Liver (tissue), 9 donors: ENCODE data around the gene FAM184A. TPM values are rescaled to one million over a fixed set of nuclear protein-coding genes. Genes with fewer than 3 reads are reported as not detected.
"Not testable (repeated sequence)": the region's sequence is repeated elsewhere in the genome, so short reads cannot be mapped to it uniquely, and the experiment has no call there.

Experiments
- DNase-seq: peaks from one replicate; pipeline ENCODE4 v3.0.0-alpha.2; 2017; ENCODE audit warnings: low spot score
- H3K27ac ChIP-seq, 2 donors: one replicate each; pipeline ENCODE4 v1.7.0; 2013; ENCODE audit warnings: inconsistent platforms in 2 of 2, low read length in 2 of 2, control low read depth in 1 of 2, low read depth in 1 of 2, mild to moderate bottlenecking in 1 of 2
- H3K27me3 ChIP-seq, 4 donors: one replicate each; pipeline versions ENCODE4 v1.6.1 to v1.7.0; 2013; ENCODE audit warnings: low read length in 3 of 4, inconsistent platforms in 1 of 4, mild to moderate bottlenecking in 1 of 4, moderate library complexity in 1 of 4; ENCODE audit not compliant: control insufficient read depth in 4 of 4, insufficient read depth in 4 of 4
- H3K36me3 ChIP-seq, 4 donors: one replicate each; pipeline versions ENCODE4 v1.6.1 to v1.7.0; 2013; ENCODE audit warnings: low read length in 3 of 4, mild to moderate bottlenecking in 3 of 4, low read depth in 1 of 4, moderate library complexity in 1 of 4; ENCODE audit not compliant: control insufficient read depth in 4 of 4, insufficient read depth in 3 of 4
- H3K4me1 ChIP-seq, 4 donors: one replicate each; pipeline versions ENCODE4 v1.6.1 to v1.7.0; 2013; ENCODE audit warnings: low read length in 3 of 4, mild to moderate bottlenecking in 3 of 4, moderate library complexity in 1 of 4; ENCODE audit not compliant: control insufficient read depth in 4 of 4, insufficient read depth in 4 of 4
- H3K4me3 ChIP-seq, 3 donors: one replicate each; pipeline versions ENCODE4 v1.6.1 to v1.7.0; 2013; ENCODE audit warnings: low read length in 3 of 3, control low read depth in 1 of 3, low read depth in 1 of 3, mild to moderate bottlenecking in 1 of 3
- H3K9ac ChIP-seq, 2 donors: one replicate each; pipeline ENCODE4 v1.7.0; 2013; ENCODE audit warnings: low read length in 2 of 2, mild to moderate bottlenecking in 2 of 2, moderate library complexity in 2 of 2, control low read depth in 1 of 2, low read depth in 1 of 2
- H3K9me3 ChIP-seq, 4 donors: one replicate each; pipeline versions ENCODE4 v1.6.1 to v1.7.0; 2013; ENCODE audit warnings: low read length in 3 of 4; ENCODE audit not compliant: control insufficient read depth in 4 of 4
- EGR1 ChIP-seq, 2 donors: IDR thresholded peaks; 2 replicates each; pipeline ENCODE4 v1.6.1; 2016 to 2018; ENCODE audit warnings: antibody characterized with exemption in 2 of 2, low read depth in 2 of 2
- FOXA1 ChIP-seq: IDR thresholded peaks from 2 replicates; pipeline ENCODE4 v1.6.1; 2016; ENCODE audit warnings: antibody characterized with exemption
- FOXA2 ChIP-seq: IDR thresholded peaks from 2 replicates; pipeline ENCODE4 v1.6.1; 2016; ENCODE audit warnings: antibody characterized with exemption
- HNF4A ChIP-seq, 2 donors: conservative IDR thresholded peaks; 2 replicates each; pipeline ENCODE4 v1.6.1; 2016; ENCODE audit warnings: antibody characterized with exemption in 2 of 2, mild to moderate bottlenecking in 2 of 2
- JUND ChIP-seq, 2 donors: IDR thresholded peaks; 2 replicates each; pipeline ENCODE4 v1.6.1; 2016; ENCODE audit warnings: antibody characterized with exemption in 2 of 2
- NR2F2 ChIP-seq: IDR thresholded peaks from 2 replicates; pipeline ENCODE4 v1.6.1; 2016; ENCODE audit warnings: antibody characterized with exemption
- RAD21 ChIP-seq, 2 donors: IDR thresholded peaks; 2 replicates each; pipeline ENCODE4 v1.6.1; 2016; ENCODE audit warnings: antibody characterized with exemption in 2 of 2, mild to moderate bottlenecking in 2 of 2
- RXRA ChIP-seq, 2 donors: IDR thresholded peaks; 2 replicates each; pipeline ENCODE4 v1.6.1; 2017 to 2018; ENCODE audit warnings: antibody characterized with exemption in 2 of 2, mild to moderate bottlenecking in 1 of 2
- SP1 ChIP-seq: IDR thresholded peaks from 2 replicates; pipeline ENCODE4 v1.6.1; 2018; ENCODE audit warnings: antibody characterized with exemption, mild to moderate bottlenecking
- TAF1 ChIP-seq: conservative IDR thresholded peaks from 2 replicates; pipeline ENCODE4 v1.6.1; 2016; ENCODE audit warnings: antibody characterized with exemption, mild to moderate bottlenecking
- WGBS: extraction: QIAGEN DNeasy Blood & Tissue Kit; methylation state at CpG from one replicate; pipeline ENCODE4 v1.1.7; 2013; 5-methylcytosine and 5-hydroxymethylcytosine counted together
- polyA plus RNA-seq, 2 donors: library from polyadenylated mRNA; stranded (reverse) in 1 of 2; unstranded in 1 of 2; fragments of 200-250 nt in 1 of 2; fragments of >200 nt in 1 of 2; fragmentation: Nextera tagmentation in 1 of 2; extraction: Ambion mirVana in 1 of 2; gene quantifications; one replicate each; pipeline versions ENCODE4 v1.2.1 to v1.2.3, GENCODE V29; 2013 to 2015
- total RNA-seq, 2 donors: library from RNA; depleted of rRNA; stranded (reverse); fragments of >200 nt; gene quantifications; one replicate each; pipeline ENCODE4 v1.2.3, GENCODE V29; 2014
- TF ChIP-seq, protein P1 (sequence below): IDR thresholded peaks from 2 replicates; pipeline ENCODE4 v1.6.1; 2016; ENCODE audit warnings: antibody characterized with exemption
- TF ChIP-seq, protein P2 (sequence below): IDR thresholded peaks from 2 replicates; pipeline ENCODE4 v1.6.1; 2016; ENCODE audit warnings: antibody characterized with exemption, mild to moderate bottlenecking
- TF ChIP-seq, protein P3 (sequence below): IDR thresholded peaks from 2 replicates; pipeline ENCODE4 v1.6.1; 2016; ENCODE audit warnings: antibody characterized with exemption
- TF ChIP-seq, protein P4 (sequence below): fragments of 150-350 bp; IDR thresholded peaks from 2 replicates; pipeline ENCODE4 v1.5.1; 2017; ENCODE audit warnings: improper control_type of control experiment, low read depth, low read length; ENCODE audit not compliant: missing input control
- TF ChIP-seq, protein P5 (sequence below): IDR thresholded peaks from 2 replicates; pipeline ENCODE4 v1.6.1; 2016; ENCODE audit warnings: antibody characterized with exemption
- donor health status: healthy.
- donor health status: healthy.
- donor health status: healthy.
- donor health status: healthy.
- donor health status: healthy.

The FAM184A gene
- total and polyA plus RNA-seq, 4 donors = 1.0 to 7.4 (median 4.0) TPM

DNA sequence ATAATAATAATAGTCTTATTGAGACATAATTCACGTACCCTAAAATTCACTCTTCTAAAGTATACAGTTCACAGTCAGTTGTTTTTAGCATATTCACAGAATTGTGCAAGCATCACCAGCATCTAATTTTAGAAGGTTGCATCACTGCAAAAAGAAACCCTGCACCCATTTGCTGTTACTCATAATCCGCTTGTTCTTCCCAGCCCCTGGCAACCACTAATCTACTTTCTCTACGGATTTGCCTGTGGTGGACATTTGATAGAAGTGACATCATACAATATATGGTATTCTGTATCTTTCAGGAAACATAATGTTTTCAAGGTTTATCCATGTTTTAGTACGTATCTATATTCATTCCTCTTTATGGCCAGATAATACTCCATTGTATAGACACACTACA lies 41.5 kb upstream of the FAM184A start:
- Histone ChIP-seq H3K36me3 (no peaks in the 10 kb centered on the region), H3K9ac (no peak overlapping the region), H3K9me3 (no peaks in the 10 kb centered on the region), H3K4me1 (no peaks in the 10 kb centered on the region), H3K27ac (no peak overlapping the region), H3K27me3 (no peaks in the 10 kb centered on the region), H3K4me3 (no peak overlapping the region)
- TF ChIP-seq, protein P1, sequence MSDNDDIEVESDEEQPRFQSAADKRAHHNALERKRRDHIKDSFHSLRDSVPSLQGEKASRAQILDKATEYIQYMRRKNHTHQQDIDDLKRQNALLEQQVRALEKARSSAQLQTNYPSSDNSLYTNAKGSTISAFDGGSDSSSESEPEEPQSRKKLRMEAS = no peak
- TF ChIP-seq JUND (IDR thresholded peaks at IDR 0.05) (no peak), TAF1 (no peak), SP1 (no peak), FOXA1 (no peak), RAD21 (IDR thresholded peaks at IDR 0.05) (no peak), RXRA (IDR thresholded peaks at IDR 0.05) (no peak), HNF4A (conservative IDR thresholded peaks at IDR 0.05) (no peak), NR2F2 (no peak), EGR1 (IDR thresholded peaks at IDR 0.05; ENCODE audit: low read depth in 2 of 2) (no peak)
- TF ChIP-seq, protein P2, sequence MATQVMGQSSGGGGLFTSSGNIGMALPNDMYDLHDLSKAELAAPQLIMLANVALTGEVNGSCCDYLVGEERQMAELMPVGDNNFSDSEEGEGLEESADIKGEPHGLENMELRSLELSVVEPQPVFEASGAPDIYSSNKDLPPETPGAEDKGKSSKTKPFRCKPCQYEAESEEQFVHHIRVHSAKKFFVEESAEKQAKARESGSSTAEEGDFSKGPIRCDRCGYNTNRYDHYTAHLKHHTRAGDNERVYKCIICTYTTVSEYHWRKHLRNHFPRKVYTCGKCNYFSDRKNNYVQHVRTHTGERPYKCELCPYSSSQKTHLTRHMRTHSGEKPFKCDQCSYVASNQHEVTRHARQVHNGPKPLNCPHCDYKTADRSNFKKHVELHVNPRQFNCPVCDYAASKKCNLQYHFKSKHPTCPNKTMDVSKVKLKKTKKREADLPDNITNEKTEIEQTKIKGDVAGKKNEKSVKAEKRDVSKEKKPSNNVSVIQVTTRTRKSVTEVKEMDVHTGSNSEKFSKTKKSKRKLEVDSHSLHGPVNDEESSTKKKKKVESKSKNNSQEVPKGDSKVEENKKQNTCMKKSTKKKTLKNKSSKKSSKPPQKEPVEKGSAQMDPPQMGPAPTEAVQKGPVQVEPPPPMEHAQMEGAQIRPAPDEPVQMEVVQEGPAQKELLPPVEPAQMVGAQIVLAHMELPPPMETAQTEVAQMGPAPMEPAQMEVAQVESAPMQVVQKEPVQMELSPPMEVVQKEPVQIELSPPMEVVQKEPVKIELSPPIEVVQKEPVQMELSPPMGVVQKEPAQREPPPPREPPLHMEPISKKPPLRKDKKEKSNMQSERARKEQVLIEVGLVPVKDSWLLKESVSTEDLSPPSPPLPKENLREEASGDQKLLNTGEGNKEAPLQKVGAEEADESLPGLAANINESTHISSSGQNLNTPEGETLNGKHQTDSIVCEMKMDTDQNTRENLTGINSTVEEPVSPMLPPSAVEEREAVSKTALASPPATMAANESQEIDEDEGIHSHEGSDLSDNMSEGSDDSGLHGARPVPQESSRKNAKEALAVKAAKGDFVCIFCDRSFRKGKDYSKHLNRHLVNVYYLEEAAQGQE = no peak
- TF ChIP-seq, protein P3, sequence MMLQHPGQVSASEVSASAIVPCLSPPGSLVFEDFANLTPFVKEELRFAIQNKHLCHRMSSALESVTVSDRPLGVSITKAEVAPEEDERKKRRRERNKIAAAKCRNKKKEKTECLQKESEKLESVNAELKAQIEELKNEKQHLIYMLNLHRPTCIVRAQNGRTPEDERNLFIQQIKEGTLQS = no peak
- TF ChIP-seq, protein P4, sequence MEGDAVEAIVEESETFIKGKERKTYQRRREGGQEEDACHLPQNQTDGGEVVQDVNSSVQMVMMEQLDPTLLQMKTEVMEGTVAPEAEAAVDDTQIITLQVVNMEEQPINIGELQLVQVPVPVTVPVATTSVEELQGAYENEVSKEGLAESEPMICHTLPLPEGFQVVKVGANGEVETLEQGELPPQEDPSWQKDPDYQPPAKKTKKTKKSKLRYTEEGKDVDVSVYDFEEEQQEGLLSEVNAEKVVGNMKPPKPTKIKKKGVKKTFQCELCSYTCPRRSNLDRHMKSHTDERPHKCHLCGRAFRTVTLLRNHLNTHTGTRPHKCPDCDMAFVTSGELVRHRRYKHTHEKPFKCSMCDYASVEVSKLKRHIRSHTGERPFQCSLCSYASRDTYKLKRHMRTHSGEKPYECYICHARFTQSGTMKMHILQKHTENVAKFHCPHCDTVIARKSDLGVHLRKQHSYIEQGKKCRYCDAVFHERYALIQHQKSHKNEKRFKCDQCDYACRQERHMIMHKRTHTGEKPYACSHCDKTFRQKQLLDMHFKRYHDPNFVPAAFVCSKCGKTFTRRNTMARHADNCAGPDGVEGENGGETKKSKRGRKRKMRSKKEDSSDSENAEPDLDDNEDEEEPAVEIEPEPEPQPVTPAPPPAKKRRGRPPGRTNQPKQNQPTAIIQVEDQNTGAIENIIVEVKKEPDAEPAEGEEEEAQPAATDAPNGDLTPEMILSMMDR = no peak
- no peak for DNase-seq
- 77% methylated on average over 4 of the region's 4 CpGs for WGBS

DNA sequence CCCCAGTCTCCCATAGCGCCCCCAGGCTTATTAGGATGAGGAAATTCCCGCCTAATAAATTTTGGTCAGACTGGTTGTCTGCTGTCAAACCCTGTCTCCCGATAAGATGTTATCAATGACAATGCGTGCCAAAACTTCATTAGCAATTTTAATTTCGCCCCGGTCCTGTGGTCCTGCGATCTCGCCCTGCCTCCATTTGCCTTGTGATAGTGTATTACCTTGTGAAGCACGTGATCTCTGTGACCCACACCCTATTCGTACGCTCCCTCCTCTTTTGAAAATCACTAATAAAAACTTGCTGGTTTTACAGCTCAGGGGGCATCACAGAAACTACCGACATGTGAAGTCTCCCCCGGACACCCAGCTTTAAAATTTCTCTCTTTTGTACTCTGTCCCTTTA lies 40.6 kb upstream of the FAM184A start:
- H3K9ac ChIP-seq, DNase-seq, H3K27ac ChIP-seq, H3K36me3 ChIP-seq, H3K9me3 ChIP-seq, H3K4me1 ChIP-seq, H3K27me3 ChIP-seq, H3K4me3 ChIP-seq: not testable (repeated sequence)
- WGBS = 73% methylated on average over 13 of the region's 13 CpGs

DNA sequence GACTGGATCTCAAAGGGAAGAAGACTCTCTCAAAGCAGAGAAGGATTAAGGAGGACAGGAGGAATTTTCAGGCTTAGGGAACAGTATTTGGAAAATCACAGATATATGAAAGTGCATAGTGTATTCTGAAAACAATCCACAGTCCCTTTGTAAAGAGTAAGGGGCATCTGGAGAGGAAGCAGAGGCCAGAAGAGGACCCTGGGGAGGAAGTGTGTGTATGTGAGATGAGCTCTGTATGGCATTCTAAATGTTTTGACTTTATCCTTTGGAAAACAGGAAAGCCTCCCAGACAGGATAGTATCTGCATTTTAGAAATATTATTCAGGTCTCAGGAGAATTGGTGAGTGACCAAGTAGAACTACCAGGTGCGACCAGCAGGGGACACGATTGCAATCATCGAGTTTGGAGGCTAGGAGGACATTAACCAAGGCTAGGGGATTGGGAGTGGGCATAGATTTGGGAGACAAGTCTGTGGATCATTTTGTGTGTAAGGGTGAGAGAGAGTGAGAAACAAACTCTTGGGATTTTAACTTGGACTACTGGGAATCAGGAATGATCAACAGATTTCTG lies 38.3 kb upstream of the FAM184A start:
- 79% methylated on average over 3 of the region's 3 CpGs for WGBS
- no peaks in the 10 kb centered on the region for H3K9me3 ChIP-seq
- H3K27me3 ChIP-seq = no peaks in the 10 kb centered on the region
- no peak for DNase-seq
- no peak overlapping the region for H3K9ac ChIP-seq
- no peak overlapping the region for H3K4me3 ChIP-seq
- no peaks in the 10 kb centered on the region for H3K4me1 ChIP-seq
- TF ChIP-seq TAF1 (no peak), RAD21 (IDR thresholded peaks at IDR 0.05) (no peak), HNF4A (conservative IDR thresholded peaks at IDR 0.05) (no peak), FOXA2 (no peak), EGR1 (IDR thresholded peaks at IDR 0.05; ENCODE audit: low read depth in 2 of 2) (no peak), NR2F2 (no peak), JUND (IDR thresholded peaks at IDR 0.05) (no peak), SP1 (no peak)
- TF ChIP-seq, protein P5, sequence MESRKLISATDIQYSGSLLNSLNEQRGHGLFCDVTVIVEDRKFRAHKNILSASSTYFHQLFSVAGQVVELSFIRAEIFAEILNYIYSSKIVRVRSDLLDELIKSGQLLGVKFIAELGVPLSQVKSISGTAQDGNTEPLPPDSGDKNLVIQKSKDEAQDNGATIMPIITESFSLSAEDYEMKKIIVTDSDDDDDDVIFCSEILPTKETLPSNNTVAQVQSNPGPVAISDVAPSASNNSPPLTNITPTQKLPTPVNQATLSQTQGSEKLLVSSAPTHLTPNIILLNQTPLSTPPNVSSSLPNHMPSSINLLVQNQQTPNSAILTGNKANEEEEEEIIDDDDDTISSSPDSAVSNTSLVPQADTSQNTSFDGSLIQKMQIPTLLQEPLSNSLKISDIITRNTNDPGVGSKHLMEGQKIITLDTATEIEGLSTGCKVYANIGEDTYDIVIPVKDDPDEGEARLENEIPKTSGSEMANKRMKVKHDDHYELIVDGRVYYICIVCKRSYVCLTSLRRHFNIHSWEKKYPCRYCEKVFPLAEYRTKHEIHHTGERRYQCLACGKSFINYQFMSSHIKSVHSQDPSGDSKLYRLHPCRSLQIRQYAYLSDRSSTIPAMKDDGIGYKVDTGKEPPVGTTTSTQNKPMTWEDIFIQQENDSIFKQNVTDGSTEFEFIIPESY = no peak
- TF ChIP-seq, protein P1 = no peak
- no peaks in the 10 kb centered on the region for H3K36me3 ChIP-seq
- H3K27ac ChIP-seq = no peak overlapping the region
